Naive thymus-derived CD4-positive, alpha-beta T cell (primary cell): ENCODE measurements around the gene PHF11. TPM values are rescaled to one million over a fixed set of nuclear protein-coding genes. Genes with fewer than 3 reads are reported as not detected.
A peak's percentile ranks its signal among the peaks of the same experiment; 100 is the strongest.

ENCODE experiments used
- ATAC-seq: fragments of 150-1000 bp; cut with Tn5 transposase; 2 replicates; pipeline ENCODE4 v1.10.0; 2021; ENCODE audit warnings: mild to moderate bottlenecking, moderate library complexity
- CTCF ChIA-PET: fragments of 350-600 bp; sonication (Branson Sonifier 250); formaldehyde crosslinking; loops from one replicate; lab custom pipeline; 2021; ENCODE audit warnings: antibody characterized with exemption; lab: Charles Lee
- POLR2A ChIA-PET: fragments of 350-600 bp; sonication (Branson Sonifier 250); formaldehyde crosslinking; loops from one replicate; lab custom pipeline; 2021; ENCODE audit warnings: antibody characterized with exemption, inconsistent platforms; lab: Charles Lee
- DNase-seq, 9 donors: peaks; one replicate each; pipeline versions ENCODE4 v3.0.0 to v3.0.0-alpha.2; 2020 to 2022; ENCODE audit warnings: mixed read lengths in 1 of 9
- H3K27ac ChIP-seq: one replicate; pipeline ENCODE4 v1.7.0; 2013; ENCODE audit warnings: mild to moderate bottlenecking, low read depth, low read length, moderate library complexity
- H3K27me3 ChIP-seq, 2 donors: one replicate each; pipeline ENCODE4 v1.7.0; 2013; ENCODE audit warnings: low read length in 2 of 2, mild to moderate bottlenecking in 2 of 2, moderate library complexity in 2 of 2; ENCODE audit not compliant: control insufficient read depth in 2 of 2, insufficient read depth in 2 of 2
- H3K36me3 ChIP-seq, 3 experiments: 1 replicate in 2 of 3; 2 replicates in 1 of 3; pipeline ENCODE4 v1.7.0; 2013; ENCODE audit warnings: low read length in 3 of 3, mild to moderate bottlenecking in 3 of 3, moderate library complexity in 1 of 3; ENCODE audit not compliant: insufficient read depth in 3 of 3, control insufficient read depth in 2 of 3
- H3K4me1 ChIP-seq, 2 donors: one replicate each; pipeline ENCODE4 v1.7.0; 2013; ENCODE audit warnings: low read length in 2 of 2, mild to moderate bottlenecking in 2 of 2, moderate library complexity in 1 of 2; ENCODE audit not compliant: control insufficient read depth in 2 of 2, insufficient read depth in 2 of 2
- H3K4me3 ChIP-seq: 2 replicates; pipeline ENCODE4 v1.7.0; 2013; ENCODE audit warnings: mild to moderate bottlenecking, low read length
- H3K9me3 ChIP-seq, 3 experiments: 1 replicate in 2 of 3; 2 replicates in 1 of 3; pipeline ENCODE4 v1.7.0; 2013; ENCODE audit warnings: low read length in 3 of 3; ENCODE audit not compliant: control insufficient read depth in 2 of 3
- H3K27ac Mint-ChIP-seq, 9 donors: one replicate each; pipeline ENCODE4 v1.8.0; 2020 to 2022; ENCODE audit warnings: mixed read lengths in 9 of 9, mild to moderate bottlenecking in 8 of 9, moderate library complexity in 5 of 9, inconsistent platforms in 2 of 9
- H3K27me3 Mint-ChIP-seq, 5 donors: one replicate each; pipeline ENCODE4 v1.8.0; 2021 to 2022; ENCODE audit warnings: mixed read lengths in 5 of 5, mild to moderate bottlenecking in 1 of 5
- H3K36me3 Mint-ChIP-seq, 5 donors: one replicate each; pipeline ENCODE4 v1.8.0; 2020 to 2022; ENCODE audit warnings: mixed read lengths in 5 of 5, mild to moderate bottlenecking in 3 of 5, inconsistent platforms in 1 of 5
- H3K4me1 Mint-ChIP-seq, 7 donors: one replicate each; pipeline ENCODE4 v1.8.0; 2020 to 2022; ENCODE audit warnings: mixed read lengths in 7 of 7, mild to moderate bottlenecking in 3 of 7, inconsistent platforms in 1 of 7
- H3K4me3 Mint-ChIP-seq, 10 donors: one replicate each; pipeline ENCODE4 v1.8.0; 2020 to 2022; ENCODE audit warnings: mild to moderate bottlenecking in 10 of 10, mixed read lengths in 10 of 10, moderate library complexity in 6 of 10, inconsistent platforms in 2 of 10
- H3K9me3 Mint-ChIP-seq, 11 donors: one replicate each; pipeline ENCODE4 v1.8.0; 2020 to 2022; ENCODE audit warnings: mixed read lengths in 11 of 11, mild to moderate bottlenecking in 4 of 11, inconsistent platforms in 1 of 11, moderate library complexity in 1 of 11
- intact Hi-C, 2 donors: fragments of 100-400 bp; cut with micrococcal nuclease; formaldehyde crosslinking; loops; one replicate each; pipeline ENCODE4 v1.15.1; 2023
- polyA plus RNA-seq, 2 donors: library from polyadenylated mRNA; unstranded; fragments of 300-500 nt; fragmentation: Illumina TruSeq; gene quantifications; one replicate each; pipeline ENCODE4 v1.2.3, GENCODE V29; 2021
- total RNA-seq, 6 experiments: library from RNA in 5 of 6; stranded (reverse) in 5 of 6; gene quantifications; 1 replicate in 5 of 6; 2 replicates in 1 of 6; pipeline ENCODE4 v1.2.3 and lab custom pipeline; 2021 to 2026

PHF11 gene
- 100 to 1,000 TPM in 4 of 5 experiments, 10 to 100 TPM in 1; 96.0 to 132 (median 126) TPM for total RNA-seq
- polyA plus RNA-seq = 10 to 100 TPM; 80.6 to 88.4 TPM
- total RNA-seq (lab: John Stamatoyannopoulos, UW) = 63.9 reads per million, percentile 76 among the genes with 10 or more reads in this experiment

GRCh38 chr13:49495783-49496762 lies at the start of gene PHF11:
PHF11 (plus strand) TSS chr13:49495953; CDS start chr13:49496002, 49 bp downstream.
- H3K27ac Mint-ChIP-seq = peak within 1 kb of the TSS; percentile 81 to 100 (median 99)
- Histone ChIP-seq H3K27me3 (no peaks in the 10 kb centered on the region), H3K36me3 (no peaks in the 10 kb centered on the region), H3K4me3 (peak within 1 kb of the TSS; percentile 77), H3K9me3 (no peaks in the 10 kb centered on the region), H3K27ac (peak within 1 kb of the TSS; percentile 90), H3K4me1 (peaks cover 25 to 34% of the 10 kb centered on the region in 2 donors)
- peak within 1 kb of the TSS; percentile 91 to 99 (median 97) for H3K4me3 Mint-ChIP-seq
- CTCF ChIA-PET = interaction anchor here (0.5 to 1.3 kb wide), 3 partner anchors 9 to 111 kb away, joined by 3 read pairs; no protein-coding TSS in a partner anchor
- no peaks in the 10 kb centered on the region for H3K9me3 Mint-ChIP-seq
- no peaks in the 10 kb centered on the region for H3K27me3 Mint-ChIP-seq
- peaks cover 3 to 42% (median 11%) of the 10 kb centered on the region in 5 donors for H3K36me3 Mint-ChIP-seq
- peak; percentile 66 to 86 (median 83) for DNase-seq
- POLR2A ChIA-PET = interaction anchor here (0.6 to 3.9 kb wide), 17 partner anchors 10 to 296 kb away, joined by 3 to 85 read pairs (median 5); partner anchors contain the start of genes CAB39L, KPNA3, RCBTB1 and SETDB2
- H3K4me1 Mint-ChIP-seq = peaks cover 34 to 59% (median 53%) of the 10 kb centered on the region in 7 donors
- peak; percentile 90 for ATAC-seq
- intact Hi-C loops = loop anchor here (1.0 to 10.0 kb wide), 21 partner anchors 17 to 1957 kb away; partner anchors contain the start of genes CAB39L (in 2 of the 2), INTS6 (in 2 of the 2), RCBTB1 (in 2 of the 2) and SETDB2 (in 2 of the 2)

DNA sequence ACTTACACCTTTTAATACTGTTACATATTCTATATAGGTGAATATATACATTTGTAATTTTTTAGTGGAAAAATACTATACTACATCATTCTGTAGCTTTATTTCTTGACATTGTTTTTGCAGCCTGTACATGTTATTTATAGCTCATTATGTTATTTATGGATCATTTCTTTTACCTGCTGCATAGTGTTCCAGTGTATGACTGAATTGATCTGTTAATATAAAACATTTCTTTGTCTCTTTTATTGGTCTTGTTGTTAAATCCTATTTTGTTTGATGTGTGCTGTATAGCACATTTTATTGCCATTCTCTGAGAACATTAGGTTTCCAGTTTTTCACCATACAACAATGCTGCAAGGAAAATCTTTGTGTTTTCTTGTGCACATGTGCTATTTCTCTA lies 49.3 kb upstream of the PHF11 start:
- Histone ChIP-seq H3K9me3 (no peaks in the 10 kb centered on the region), H3K27ac (peak overlapping the region; percentile 56), H3K4me1 (peaks cover 22 to 45% of the 10 kb centered on the region in 2 donors), H3K4me3 (no peak overlapping the region), H3K36me3 (no peaks in the 10 kb centered on the region), H3K27me3 (no peaks in the 10 kb centered on the region)
- ATAC-seq = no peak
- DNase-seq = no peak
- ChIA-PET POLR2A (interaction anchor here (0.8 to 4.5 kb wide), 7 partner anchors 11 to 470 kb away, joined by 3 to 85 read pairs (median 4); partner anchors contain the start of genes FNDC3A and PHF11), CTCF (interaction anchor here (0.6 kb wide), 1 partner anchor 402 kb away, joined by 3 read pairs; no protein-coding TSS in a partner anchor)
- Mint-ChIP-seq H3K9me3 (peaks cover 0 to 3% (median 0%) of the 10 kb centered on the region in 11 donors), H3K4me1 (peaks cover 40 to 74% (median 70%) of the 10 kb centered on the region in 7 donors), H3K27me3 (no peaks in the 10 kb centered on the region), H3K4me3 (peak overlapping the region; percentile 56 to 96 (median 78)), H3K27ac (peak overlapping the region; percentile 76 to 99 (median 93)), H3K36me3 (peaks cover 0 to 33% (median 9%) of the 10 kb centered on the region in 5 donors)
- intact Hi-C loops = loop anchor here in 1 of 2 donors (5.0 to 10.0 kb wide), 6 partner anchors 246 to 1448 kb away; partner anchors contain the start of genes CYSLTR2, EBPL, MED4 and RCBTB2

- H3K4me1 ChIP-seq = peaks cover 15 to 37% of the 10 kb centered on the region in 2 donors
- H3K9me3 ChIP-seq = no peaks in the 10 kb centered on the region
- H3K4me1 Mint-ChIP-seq = peaks cover 43 to 74% (median 66%) of the 10 kb centered on the region in 7 donors
- peaks cover 0 to 2% (median 0%) of the 10 kb centered on the region in 11 donors for H3K9me3 Mint-ChIP-seq
- peaks cover 0 to 31% (median 23%) of the 10 kb centered on the region in 5 donors for H3K36me3 Mint-ChIP-seq
- H3K27me3 ChIP-seq = no peaks in the 10 kb centered on the region
- no peak overlapping the region for H3K27ac ChIP-seq
- CTCF ChIA-PET = no interaction called here
- peak overlapping the region in 6 of 10 donors; percentile 2 to 95 (median 48) for H3K4me3 Mint-ChIP-seq
- H3K36me3 ChIP-seq = peaks cover 0 to 4% (median 0%) of the 10 kb centered on the region in 3 experiments
- POLR2A ChIA-PET = interaction anchor here (1.4 kb wide), 1 partner anchor 47 kb away, joined by 6 read pairs; the partner anchor contains the start of gene PHF11
- no peaks in the 10 kb centered on the region for H3K27me3 Mint-ChIP-seq
- ATAC-seq = no peak
- intact Hi-C loops = loop anchor here in 1 of 2 donors (5.0 to 10.0 kb wide), 6 partner anchors 244 to 1446 kb away; partner anchors contain the start of genes CYSLTR2, EBPL, MED4 and RCBTB2
- no peak overlapping the region for H3K4me3 ChIP-seq
- no peak for DNase-seq
- peak overlapping the region in 7 of 9 donors; percentile 47 to 99 (median 62) for H3K27ac Mint-ChIP-seq
Observed at GRCh38 chr13:49448753-49449152, 47.0 kb upstream of the PHF11 start.

GRCh38 chr13:49450105-49450819 lies 45.5 kb upstream of the PHF11 start:
- H3K36me3 ChIP-seq = peaks cover 0 to 4% (median 0%) of the 10 kb centered on the region in 3 experiments
- Mint-ChIP-seq H3K27ac (peak overlapping the region in 5 of 9 donors; percentile 25 to 99 (median 36)), H3K27me3 (no peaks in the 10 kb centered on the region), H3K36me3 (peaks cover 0 to 30% (median 27%) of the 10 kb centered on the region in 5 donors), H3K9me3 (no peaks in the 10 kb centered on the region), H3K4me1 (peaks cover 49 to 82% (median 68%) of the 10 kb centered on the region in 7 donors), H3K4me3 (peak overlapping the region in 4 of 10 donors; percentile 10 to 95 (median 38))
- no peaks in the 10 kb centered on the region for H3K9me3 ChIP-seq
- POLR2A ChIA-PET = interaction anchor here (1.0 kb wide), 1 partner anchor 46 kb away, joined by 3 read pairs; the partner anchor contains the start of gene PHF11
- no peaks in the 10 kb centered on the region for H3K27me3 ChIP-seq
- H3K4me1 ChIP-seq = peaks cover 15 to 45% of the 10 kb centered on the region in 2 donors
- DNase-seq (no peak), ATAC-seq (no peak)
- H3K27ac ChIP-seq = no peak overlapping the region
- H3K4me3 ChIP-seq = no peak overlapping the region
- CTCF ChIA-PET = no interaction called here
- intact Hi-C loops = no loop called here

DNA sequence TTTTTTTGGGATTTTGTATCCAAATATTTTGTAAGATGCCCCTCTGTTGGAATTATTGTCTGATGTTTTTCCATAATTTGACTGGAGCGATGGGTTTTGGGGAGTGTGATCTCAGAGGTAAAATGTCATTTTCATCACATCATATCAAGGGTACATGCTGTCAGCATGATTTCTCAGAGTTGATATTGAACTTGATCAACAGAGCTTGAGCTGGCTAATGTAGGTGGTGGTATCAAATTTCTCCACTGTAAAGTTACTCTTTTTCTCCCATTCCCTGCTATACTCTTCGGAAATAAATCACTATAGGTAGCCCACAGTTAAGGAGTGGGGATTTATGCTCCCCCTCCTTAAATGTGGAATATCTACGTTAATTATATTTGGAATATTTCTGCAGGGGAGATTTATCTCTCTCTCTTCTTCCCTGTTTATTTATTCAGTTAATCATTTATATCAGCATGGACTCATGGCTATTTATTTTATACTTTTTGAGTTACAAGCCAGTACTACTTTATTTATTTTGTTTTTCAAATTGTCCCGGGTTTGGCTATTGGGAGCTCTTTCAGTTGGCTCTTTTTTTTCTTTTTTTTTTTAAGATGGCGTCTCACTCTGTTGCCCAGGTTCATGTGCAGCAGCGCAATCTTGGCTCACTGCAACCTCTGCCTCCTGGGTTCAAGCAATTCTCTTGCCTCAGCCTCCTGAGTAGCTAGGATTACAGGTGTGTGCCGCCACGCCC lies 42.9 kb upstream of the PHF11 start:
- CTCF ChIA-PET = no interaction called here
- DNase-seq (no peak), ATAC-seq (no peak)
- intact Hi-C loops = no loop called here
- no peak overlapping the region for H3K27ac ChIP-seq
- Mint-ChIP-seq H3K4me1 (peaks cover 36 to 65% (median 49%) of the 10 kb centered on the region in 7 donors), H3K4me3 (no peak overlapping the region), H3K9me3 (no peaks in the 10 kb centered on the region), H3K36me3 (peaks cover 0 to 39% (median 27%) of the 10 kb centered on the region in 5 donors), H3K27ac (peak overlapping the region in 1 of 9 donors; percentile 12), H3K27me3 (no peaks in the 10 kb centered on the region)
- POLR2A ChIA-PET = interaction anchor here (3.9 kb wide), 1 partner anchor 9 kb away, joined by 25 read pairs; the partner anchor contains the start of genes CAB39L and SETDB2
- H3K4me3 ChIP-seq = no peak overlapping the region
- no peaks in the 10 kb centered on the region for H3K27me3 ChIP-seq
- H3K36me3 ChIP-seq = peaks cover 0 to 4% (median 0%) of the 10 kb centered on the region in 3 experiments
- peaks cover 7 to 33% of the 10 kb centered on the region in 2 donors for H3K4me1 ChIP-seq
- H3K9me3 ChIP-seq = no peaks in the 10 kb centered on the region
